HG03439 (cell line): ENCODE measurements around the gene MCFD2.

Source experiments
- ATAC-seq: cut with Tn5 transposase; IDR thresholded peaks from one replicate; pipeline ENCODE4 v1.9.1; 2021; ENCODE audit warnings: mild to moderate bottlenecking, moderate library complexity; ENCODE audit not compliant: unreplicated experiment

MCFD2 gene

DNA sequence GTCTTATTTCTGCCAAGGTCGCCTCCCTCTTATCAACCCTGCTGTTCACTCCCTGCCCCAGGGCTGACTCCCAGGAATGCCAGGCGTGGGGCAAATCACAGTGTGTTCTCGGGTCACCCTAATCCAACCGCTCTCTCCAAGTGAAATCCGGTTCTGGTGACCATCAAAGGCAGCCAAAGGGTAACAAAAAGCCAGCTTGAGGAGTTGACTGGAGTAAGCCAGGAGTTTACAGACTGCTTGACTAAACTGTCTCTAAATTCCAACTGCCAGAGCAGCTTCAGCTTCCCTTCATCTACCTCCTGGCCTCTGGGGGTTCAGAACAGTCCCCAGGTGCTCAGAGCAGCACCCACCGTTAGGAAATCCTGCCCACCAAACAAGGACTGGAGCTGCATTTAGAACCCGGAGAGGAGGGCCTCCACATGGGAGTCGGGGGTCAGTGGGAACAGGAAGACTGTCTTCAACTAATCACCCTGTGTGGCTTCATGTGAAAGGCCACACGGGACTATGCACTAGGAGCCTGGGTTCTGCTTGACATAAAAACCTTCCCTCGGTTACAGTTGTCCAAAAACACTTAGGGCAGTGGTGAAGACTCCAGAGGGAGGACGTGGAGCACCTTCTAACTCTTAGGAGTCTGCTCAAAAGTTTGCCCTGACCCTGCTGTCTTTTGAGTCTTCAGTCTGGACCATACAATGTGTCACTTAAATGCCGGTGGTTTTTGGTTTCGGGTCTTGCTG is 24.2 kb upstream of the MCFD2 start:
- ATAC-seq = no peak

DNA sequence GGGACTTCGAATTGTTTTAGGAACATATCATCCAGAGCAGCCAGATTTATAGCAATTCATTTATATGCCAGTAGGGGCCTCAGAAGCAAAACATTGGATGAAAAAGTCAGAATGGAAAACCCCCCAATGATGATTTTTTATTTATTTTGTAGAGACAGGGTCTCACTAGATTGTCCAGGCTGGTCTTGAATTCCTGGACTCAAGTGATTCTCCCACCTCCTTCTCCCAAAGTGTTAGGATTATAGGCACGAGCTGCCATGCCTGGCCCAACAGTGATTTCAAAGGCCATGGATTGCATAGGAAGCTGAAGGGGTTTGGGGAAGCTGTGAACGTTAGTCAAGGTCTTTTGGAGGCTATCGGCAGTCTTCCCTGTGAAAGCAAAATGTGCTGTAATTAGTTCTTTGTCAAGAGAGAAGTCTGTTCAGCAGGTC is 21.9 kb upstream of the MCFD2 start:
- no peak for ATAC-seq

DNA sequence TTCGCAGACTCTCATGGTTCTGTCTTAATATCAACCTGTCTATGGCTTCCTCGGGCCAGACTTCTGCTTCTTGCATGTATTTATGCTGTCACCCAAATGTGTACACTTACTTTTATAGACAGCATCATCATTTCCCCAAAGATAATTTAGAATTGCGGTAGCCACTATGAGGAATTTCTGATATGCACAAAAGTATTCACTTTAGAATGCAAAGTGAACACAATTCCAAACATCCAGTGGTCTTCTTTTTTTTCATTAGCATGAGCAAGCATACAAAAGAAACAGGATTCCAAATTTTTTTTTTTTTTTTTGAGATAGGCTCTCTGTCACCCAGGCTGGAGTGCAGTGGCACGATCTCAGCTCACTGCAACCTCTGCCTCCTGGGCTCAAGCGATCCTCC is 21.0 kb upstream of the MCFD2 start:
- ATAC-seq = no peak

DNA sequence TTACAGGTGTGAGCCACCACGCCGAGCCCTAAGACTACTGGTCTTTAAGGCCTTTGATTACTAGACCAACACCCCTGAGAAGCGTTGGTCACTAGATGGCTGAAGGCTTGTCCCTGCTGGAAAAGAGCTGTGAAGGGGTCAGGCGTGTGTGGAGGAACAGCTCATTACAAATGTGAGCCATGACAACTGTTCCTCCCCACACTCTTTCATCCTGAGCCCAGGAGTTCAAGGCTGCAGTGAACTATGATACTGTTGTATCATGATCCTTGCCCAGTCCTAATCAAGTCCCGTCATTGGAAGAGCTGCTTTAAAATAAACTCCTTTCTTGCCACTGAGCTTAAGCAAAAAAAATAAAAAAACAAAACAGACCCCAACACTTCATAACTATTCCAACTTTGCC is 19.5 kb upstream of the MCFD2 start:
- ATAC-seq = no peak

DNA sequence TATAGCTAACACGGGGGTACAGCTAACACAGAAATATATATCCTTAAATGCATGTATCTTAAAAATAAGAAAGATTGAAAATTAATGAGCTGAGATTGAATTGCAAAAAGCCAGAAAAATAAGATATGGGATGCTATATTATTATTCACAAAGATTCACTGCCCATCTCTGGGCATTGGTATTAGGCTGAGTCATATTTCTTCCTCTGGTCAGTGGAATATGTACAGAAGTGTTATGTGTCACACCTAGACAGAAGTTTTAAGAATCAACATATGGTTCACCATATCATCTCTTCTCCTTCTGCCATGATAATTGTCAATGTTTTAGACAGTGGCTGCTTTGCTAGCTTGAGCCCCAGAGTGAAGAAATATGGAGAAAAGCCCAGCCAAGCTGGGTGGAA is 14.0 kb upstream of the MCFD2 start:
- no peak for ATAC-seq

DNA sequence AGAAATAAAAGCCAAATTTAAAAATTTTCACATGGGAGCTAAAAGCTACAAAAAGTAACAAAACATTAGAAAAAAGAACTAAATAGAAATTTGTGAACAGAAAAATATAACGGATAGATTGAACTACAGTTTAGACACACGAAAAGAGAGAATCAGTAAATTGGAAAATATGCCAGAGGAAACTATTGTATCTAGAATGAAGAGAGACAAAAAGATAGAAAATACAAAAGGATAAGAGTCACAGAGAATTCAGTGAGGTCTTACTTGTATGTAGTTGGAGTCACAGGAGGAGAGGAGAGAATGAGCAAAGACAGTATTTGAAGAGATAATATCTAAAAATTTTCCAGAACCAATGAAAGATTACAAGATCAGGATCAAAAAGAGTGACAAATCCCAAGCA is 11.3 kb upstream of the MCFD2 start:
- ATAC-seq = no peak

DNA sequence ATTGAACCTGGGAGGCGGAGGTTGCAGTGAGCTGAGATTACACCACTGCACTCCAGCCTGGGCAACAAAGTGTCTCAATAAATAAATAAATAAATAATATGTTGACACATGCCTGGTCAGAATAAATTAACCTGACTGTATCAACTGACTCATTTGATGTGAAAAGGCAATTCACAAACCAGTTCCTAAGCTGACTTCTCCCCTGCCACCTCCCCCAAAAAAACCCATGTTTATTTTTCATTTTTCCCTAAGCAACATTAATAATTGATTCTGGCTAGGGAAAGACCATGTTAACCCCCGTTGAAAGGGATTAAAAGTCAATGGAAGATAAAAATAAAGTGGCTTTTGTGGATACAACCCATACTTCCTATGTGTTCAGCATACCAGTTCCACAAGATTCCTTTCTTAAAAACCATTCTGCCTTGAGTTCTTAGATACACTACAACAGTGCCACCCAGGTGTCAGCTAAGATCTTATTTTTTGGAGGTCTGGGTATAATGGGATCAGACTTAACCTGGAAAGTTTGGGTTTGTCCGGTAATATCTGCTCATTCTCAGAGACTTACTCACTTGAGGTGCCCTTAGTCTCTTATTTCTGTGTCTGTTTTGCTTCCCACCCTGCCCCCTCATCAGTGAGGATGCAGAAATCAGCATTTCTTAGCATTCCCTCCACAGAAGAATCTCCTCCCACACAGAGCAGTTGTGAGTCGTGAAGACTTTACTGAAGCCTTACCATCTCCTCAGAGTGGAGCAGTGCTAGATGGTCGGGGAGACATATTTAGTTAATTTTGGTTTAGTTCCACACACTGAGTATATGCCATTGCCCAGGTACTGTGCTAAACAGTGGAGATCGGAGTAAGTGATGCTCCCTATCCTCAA is 10.1 kb upstream of the MCFD2 start:
- no peak for ATAC-seq

DNA sequence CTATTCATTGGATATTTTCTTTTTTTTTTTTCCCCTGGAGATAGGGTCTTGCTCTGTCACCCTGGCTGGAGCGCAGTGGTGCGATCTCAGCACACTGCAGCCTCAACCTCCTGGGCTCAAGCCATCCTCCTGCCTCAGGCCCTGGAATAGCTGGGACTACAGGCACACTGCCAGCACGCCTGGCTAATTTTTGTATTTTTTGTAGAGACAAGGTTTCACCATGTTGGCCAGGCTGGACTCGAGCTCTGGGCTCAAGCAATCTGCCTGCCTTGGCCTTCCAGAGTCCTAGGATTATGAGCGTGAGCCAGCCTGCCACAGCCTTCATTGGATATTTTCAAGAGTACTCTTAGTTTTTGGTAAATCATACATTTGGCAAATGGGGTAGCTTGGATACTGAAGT is 9.0 kb upstream of the MCFD2 start:
- no peak for ATAC-seq

DNA sequence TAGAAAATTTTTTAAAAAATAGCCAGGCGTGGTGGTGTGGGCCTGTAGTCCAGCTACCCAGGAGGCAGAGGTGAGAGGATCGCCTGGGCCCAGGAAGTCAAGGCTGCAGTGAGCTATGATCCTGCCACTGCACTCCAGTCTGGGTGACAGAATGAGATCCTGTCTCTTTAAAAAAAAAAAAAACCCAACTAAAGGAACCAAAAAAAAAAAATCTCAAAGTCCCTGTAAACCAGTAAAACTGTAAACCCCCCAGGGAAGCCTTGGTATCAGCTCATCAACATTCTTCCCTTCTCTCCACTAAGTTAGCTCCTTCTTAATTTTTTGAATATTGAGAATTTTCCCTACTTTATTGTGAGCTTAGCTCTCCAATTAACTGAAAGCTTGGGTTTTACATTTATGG is 8.4 kb upstream of the MCFD2 start:
- no peak for ATAC-seq

DNA sequence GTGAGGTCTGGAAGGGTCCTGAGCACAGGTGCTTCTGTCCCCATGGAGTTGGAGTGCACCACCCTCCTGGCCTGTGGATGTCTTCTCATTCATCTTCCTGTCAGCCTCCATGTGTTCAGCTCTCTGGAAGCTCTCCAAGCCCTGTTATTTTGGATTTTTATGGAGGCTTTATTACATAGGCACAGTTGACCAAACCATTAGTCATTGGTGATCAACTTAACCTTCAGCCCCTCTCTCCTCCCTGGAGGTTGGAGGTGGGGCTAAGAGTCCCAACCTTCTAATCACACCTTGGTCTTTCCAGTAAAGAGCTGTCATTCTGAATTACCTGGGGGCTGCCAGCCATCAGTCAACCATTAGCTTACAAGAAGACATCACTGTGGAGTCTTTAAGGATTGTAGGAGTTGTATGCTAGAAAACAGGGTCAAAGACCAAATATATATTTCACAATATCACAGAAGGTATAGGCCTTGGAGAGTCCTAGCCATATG is 7.5 kb upstream of the MCFD2 start:
- ATAC-seq = no peak

DNA sequence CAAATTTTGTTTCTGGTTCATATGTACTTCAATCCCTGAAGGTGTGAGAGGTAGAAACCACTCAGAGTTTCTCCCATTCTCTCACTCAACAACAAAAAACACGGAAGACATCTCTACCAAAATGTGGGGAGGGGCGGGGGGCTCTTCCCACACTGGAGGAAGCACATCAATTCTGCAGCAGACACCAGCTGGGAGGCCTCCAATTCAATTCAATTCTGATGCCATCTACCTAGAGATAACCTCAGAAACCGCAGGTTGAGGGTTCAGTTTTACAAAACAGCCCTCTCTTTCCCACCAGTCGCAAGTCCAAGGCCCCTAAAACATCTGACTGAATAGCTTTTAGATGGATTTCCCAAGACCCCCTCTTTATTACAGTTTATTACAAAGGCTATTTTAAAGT is 7.0 kb upstream of the MCFD2 start:
- no peak for ATAC-seq

DNA sequence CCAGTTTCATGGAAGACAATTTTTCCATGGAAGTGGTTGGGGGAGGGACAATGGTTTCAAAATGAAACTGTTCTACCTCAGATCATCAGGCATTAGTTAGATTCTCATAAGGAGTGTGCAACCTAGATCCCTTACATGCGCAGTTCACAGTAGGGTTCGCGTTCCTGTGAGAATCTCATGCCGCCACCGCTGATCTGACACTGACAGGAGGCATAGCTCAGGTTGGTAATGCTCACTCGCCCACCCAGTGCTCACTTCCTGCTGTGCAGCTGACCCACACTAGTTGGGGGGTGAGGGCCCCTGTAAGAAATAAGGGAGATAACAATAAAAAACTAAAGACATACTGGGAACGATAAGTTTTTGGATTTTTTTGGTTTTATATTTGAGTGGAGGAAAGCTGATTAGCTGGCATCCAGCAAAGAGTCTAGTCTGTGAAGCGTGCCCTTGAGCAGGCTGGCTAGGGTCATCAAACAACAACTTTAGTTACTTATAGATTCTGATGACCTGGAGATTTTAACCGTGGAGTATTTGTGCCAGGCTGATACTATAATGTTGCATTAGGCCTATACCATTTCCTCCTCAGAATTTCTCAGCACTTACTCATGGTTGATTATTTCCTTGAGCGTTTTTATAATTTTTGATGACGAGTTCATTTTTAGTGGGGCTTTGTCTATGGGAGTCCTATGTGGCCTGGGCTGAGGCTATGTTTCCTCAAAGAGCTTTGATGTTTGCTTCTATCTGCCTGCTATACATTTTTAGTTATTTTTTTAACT is 6.3 kb upstream of the MCFD2 start:
- ATAC-seq = no peak

DNA sequence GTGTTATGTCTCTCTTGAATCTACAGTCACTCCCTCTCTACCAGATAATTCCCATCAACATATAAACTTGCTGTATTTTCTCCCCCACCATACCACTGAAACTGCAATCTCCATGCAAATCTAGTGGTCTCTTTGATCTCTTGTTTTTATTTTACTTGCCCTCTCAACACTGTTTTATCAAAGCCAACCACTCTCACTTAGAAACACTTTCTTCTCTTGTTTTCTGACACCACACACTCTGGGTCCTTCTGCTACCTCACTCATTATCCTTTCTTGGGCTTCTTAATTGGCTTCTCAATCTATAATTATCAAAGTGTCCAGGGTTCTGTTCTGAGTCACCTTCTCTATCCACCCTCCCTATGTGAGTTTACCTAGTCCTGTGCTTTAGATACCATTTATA is 2.0 kb upstream of the MCFD2 start:
- no peak for ATAC-seq

DNA sequence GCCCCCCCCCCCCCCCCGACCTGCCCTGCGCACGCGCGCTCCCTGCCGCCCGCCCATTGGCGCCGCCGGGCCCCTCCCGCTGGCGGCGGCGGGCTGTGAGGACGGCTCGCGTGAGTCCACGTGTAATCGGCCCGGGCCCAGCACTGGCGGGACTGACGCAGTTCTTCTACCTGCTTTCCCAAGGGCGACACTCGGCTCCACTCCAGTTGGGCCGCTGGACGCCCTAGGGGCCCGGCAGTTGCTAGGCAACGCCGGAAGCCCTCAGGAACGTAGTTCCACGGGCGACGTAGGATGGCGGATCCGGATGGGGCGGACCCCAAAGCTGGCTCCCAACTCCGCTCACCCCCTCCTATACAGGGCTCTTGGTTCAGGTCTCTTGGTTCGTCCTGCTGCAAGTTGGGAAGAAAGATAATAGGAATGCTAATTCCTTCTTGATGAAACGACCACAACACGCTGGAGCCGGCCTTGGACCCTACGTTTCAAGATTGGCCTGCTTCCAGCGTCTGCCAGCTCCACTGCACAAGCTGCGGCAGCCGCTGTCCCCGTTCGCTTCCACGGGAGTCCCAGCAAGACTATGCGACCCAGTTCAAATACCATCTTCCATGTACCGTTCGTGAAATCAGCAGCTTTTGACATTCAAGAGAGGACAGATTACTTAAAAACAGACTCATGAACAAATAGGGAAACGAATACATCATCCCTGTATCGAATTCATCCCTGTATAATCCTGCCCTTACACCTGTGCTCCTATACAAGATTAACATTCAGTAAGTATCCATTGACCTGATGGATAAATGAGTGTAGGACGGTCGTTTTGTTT is 415 bp upstream of the MCFD2 start:
- peak; percentile 85 for ATAC-seq

DNA sequence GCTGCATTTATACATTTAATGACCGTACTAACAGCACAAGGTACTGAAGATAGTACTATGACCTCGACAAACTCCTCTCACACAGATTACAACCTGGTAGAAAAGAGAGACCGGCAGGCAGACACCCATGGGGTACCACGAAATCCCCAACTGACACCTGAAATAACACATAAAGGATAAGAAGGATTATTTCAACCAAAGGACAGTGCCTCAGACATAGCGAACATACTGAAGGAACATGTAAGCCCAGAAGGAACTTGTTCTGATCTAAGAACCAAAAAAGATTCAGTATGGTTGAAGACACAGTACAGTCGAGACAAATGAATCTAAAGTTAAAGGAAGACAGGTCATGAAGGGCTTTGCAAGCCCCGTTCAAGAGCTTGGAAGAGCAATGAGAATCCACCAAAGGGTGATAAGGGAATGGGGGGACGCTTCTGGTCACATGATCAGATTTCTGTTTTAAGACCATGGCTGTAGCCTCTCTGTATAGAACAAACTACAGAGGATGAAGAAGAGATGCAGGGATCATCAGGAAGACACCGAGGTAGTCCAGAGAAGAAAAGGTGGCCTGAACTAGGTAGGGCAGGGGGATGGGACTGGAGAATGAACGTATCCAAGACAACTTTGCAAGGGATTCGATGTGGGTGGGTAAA is 902 bp downstream of the MCFD2 start:
- no peak for ATAC-seq

DNA sequence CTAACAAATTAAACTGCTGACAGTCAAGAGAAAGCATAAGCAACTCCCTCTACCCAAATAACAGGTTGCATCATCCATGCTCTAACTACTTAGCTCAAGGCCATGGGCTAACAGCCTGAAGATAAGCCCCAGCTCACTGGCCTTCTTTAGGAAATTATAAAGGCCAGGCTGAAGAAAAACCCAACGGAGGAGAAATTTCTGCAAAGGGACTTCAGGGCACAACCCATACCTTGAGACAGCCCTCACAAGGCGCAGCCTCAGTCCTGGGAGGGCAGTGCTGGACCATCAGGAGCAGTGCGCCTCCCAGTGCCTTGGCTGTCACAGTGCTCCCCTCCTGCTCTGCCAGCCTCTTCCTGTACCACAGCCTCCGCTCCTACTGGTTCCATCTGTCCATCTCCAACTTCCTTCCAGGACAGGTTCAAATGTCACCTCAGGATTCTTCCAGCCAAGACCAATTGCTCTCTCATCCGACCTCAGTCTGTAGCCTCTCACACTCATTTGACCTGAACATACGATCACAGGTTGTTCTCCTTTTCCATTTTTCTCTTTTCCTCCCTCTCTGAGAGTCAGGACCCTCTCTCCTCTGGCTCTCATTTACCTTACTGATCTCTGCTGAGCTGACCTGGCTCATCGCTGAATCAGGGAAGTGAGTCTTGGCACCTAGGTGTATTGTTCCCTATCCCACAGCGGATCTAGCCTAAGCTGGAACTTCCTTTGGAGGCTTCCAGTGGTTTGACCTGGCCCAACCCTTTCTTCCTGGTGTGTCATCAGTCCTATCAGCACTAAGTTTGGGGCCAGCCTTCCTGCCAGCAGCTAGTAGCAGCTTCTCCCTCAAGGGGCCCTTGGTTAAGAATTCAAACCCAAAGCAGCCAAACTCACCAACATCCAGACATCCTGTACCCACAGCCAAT is 1.9 kb downstream of the MCFD2 start:
- ATAC-seq = no peak

DNA sequence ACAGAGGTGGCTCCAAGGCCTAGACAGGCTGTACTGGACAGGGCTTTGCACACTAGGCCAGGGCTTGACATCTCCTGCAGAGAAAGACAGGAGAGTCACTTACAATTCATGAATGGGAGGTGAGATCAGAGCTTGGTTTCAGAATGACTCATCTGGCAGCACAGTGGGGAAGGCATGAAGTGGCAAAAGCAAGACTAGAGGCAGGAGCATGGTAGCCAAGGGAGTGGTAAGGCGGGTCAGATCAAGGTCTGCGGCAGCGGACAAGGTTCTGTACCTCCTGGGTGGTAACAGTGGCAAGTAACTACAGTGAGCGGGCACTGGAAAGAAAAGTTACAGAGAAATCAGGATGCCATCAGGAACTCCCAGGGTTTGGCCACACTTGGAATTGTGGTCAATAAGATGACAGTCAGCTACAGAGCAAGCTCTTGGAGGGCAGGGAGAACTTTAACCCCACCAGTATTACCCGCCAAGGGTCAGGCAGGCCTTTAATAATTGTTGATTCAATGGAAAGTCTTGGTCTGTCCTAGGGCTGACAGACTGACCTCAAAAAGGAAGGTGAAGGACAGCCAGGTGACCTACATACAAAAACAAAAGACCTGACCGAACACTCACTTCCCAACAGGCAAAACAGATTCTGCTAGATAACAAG is 5.7 kb downstream of the MCFD2 start:
- ATAC-seq = peak; percentile 89

DNA sequence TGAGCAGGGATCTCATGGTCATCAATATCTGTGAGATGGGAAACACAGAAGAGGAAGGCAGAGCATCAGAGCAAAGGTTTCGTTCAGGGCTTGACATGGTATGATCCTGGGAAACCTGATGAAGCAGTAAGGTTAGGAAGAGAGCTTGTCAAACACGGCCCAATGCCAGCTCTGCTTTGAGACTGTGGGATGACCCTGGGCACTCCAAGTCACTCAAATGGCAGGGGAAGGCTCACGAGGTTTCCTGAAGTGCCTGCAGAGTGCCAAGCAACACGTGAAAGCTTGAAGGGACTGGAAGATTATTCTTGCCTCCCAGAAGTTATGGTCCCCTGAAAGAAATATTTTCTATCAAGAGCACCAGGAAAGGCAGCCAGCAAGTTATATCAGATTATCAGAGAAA is 6.5 kb downstream of the MCFD2 start:
- ATAC-seq = no peak
